Measurements from ENCODE around the gene TRIM36.

DNA sequence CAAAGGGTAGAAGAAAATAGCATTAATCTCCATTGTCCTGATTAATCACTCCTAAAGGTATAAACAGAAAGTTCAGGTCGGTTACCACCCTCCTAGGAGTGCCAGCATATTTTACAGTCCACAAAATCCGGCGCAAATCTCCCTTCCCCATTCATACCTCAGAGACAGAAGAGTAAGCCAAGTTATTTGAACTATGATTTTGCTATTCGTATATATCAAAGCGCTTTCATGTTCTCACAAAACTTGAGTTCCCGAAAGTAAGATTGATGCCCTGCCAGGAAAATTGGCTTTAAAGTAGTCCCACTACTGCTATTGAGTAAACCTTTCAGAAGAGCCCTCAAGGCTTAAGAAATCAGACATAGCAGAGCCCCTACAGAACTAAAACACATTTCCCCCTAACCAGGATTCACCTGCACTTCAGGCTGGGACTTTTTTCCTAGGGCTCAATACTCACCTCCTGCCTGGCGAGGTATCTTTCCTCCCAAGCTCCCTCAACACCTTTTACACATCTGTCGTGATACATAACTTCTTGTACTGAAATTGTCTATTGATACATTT is 21.8 kb upstream of the TRIM36 start:
- TF ChIP-seq CTCF (optimal IDR thresholded peaks at IDR 0.05 in 1 of 3, IDR thresholded peaks at IDR 0.05 in 1 of 3, conservative IDR thresholded peaks at IDR 0.05 in 1 of 3; ENCODE audit: extremely low read depth in 1 of 3, insufficient read depth in 2 of 3, low read length in 3 of 3), result no peak
- TF ChIP-seq EZH2 (IDR thresholded peaks at IDR 0.05; ENCODE audit: low read length), result no peak
